Neural progenitor cell (in vitro differentiated cells): ENCODE results near the gene TP73. TPM values are rescaled to one million over a fixed set of nuclear protein-coding genes. Genes with fewer than 3 reads are reported as not detected.
A peak's percentile ranks its signal among the peaks of the same experiment; 100 is the strongest.
"Not testable (repeated sequence)": the region's sequence is repeated elsewhere in the genome, so short reads cannot be mapped to it uniquely, and the experiment has no call there.

ENCODE experiments used
- DNase-seq: peaks from one replicate; pipeline ENCODE4 v3.0.0-alpha.2; 2016; ENCODE audit warnings: low spot score
- H2AFZ ChIP-seq: fragments of 200-600 bp; sonication (generic); replicated peaks from 2 replicates; pipeline ENCODE4 v1.6.1; 2016; ENCODE audit warnings: antibody characterized with exemption
- H3F3A ChIP-seq: fragments of 200-600 bp; sonication (generic); 2 replicates; pipeline ENCODE4 v1.6.1; 2016; ENCODE audit warnings: antibody characterized with exemption, low read depth
- H3K27ac ChIP-seq: fragments of 200-600 bp; sonication (generic); 2 replicates; pipeline ENCODE4 v1.5.1; 2016; ENCODE audit warnings: mild to moderate bottlenecking
- H3K27me3 ChIP-seq: fragments of 200-600 bp; sonication (generic); 2 replicates; pipeline ENCODE4 v1.6.1; 2016; ENCODE audit warnings: mild to moderate bottlenecking, moderate library complexity
- H3K36me3 ChIP-seq: fragments of 200-600 bp; sonication (generic); 2 replicates; pipeline ENCODE4 v1.5.1; 2016
- H3K4me1 ChIP-seq: fragments of 200-600 bp; sonication (generic); 2 replicates; pipeline ENCODE4 v1.6.1; 2016; ENCODE audit warnings: mixed run types
- H3K4me2 ChIP-seq: fragments of 200-600 bp; sonication (generic); 2 replicates; pipeline ENCODE4 v1.6.1; 2016
- H3K4me3 ChIP-seq: fragments of 200-600 bp; sonication (generic); 2 replicates; pipeline ENCODE4 v1.5.1; 2016
- H3K79me2 ChIP-seq: fragments of 200-600 bp; sonication (generic); 2 replicates; pipeline ENCODE4 v1.6.1; 2016; ENCODE audit warnings: low read depth
- H3K9ac ChIP-seq: fragments of 200-600 bp; sonication (generic); 2 replicates; pipeline ENCODE4 v1.6.1; 2016
- H3K9me3 ChIP-seq: fragments of 200-600 bp; sonication (generic); 2 replicates; pipeline ENCODE4 v1.5.1; 2016; ENCODE audit warnings: low read depth
- H4K20me1 ChIP-seq: fragments of 200-600 bp; sonication (generic); 2 replicates; pipeline ENCODE4 v1.6.1; 2016; ENCODE audit warnings: low read depth
- H3K27ac Mint-ChIP-seq: 3 replicates; pipeline ENCODE4 v1.8.0; 2021; ENCODE audit warnings: mixed read lengths
- H3K27me3 Mint-ChIP-seq: 2 replicates; pipeline ENCODE4 v1.8.0; 2022; ENCODE audit warnings: low read depth, mild to moderate bottlenecking, inconsistent platforms, moderate library complexity, mixed read lengths; ENCODE audit not compliant: insufficient read depth
- H3K36me3 Mint-ChIP-seq: 3 replicates; pipeline ENCODE4 v1.8.0; 2021; ENCODE audit warnings: mixed read lengths
- H3K4me1 Mint-ChIP-seq: 3 replicates; pipeline ENCODE4 v1.8.0; 2021; ENCODE audit warnings: mixed read lengths
- H3K4me3 Mint-ChIP-seq: 3 replicates; pipeline ENCODE4 v1.8.0; 2021; ENCODE audit warnings: mild to moderate bottlenecking, moderate library complexity, mixed read lengths
- H3K9me3 Mint-ChIP-seq: 3 replicates; pipeline ENCODE4 v1.8.0; 2020; ENCODE audit warnings: mixed read lengths
- EZH2 ChIP-seq: fragments of 200-600 bp; sonication (generic); IDR thresholded peaks from 2 replicates; pipeline ENCODE4 v1.6.1; 2017; ENCODE audit warnings: antibody characterized with exemption, mild to moderate bottlenecking, moderate library complexity
- EZH2phosphoT487 ChIP-seq: fragments of 200-600 bp; sonication (generic); IDR thresholded peaks from 2 replicates; pipeline ENCODE4 v1.6.1; 2017; ENCODE audit warnings: antibody characterized with exemption
- total RNA-seq: library from RNA; depleted of rRNA; stranded (reverse); fragments of >200 nt; gene quantifications from 2 replicates; pipeline ENCODE4 v1.2.3, GENCODE V29; 2015; ENCODE audit warnings: low replicate concordance
- TF ChIP-seq, protein P1 (sequence below): fragments of 200-600 bp; sonication (generic); IDR thresholded peaks from 2 replicates; pipeline ENCODE4 v1.5.1; 2017; ENCODE audit warnings: antibody characterized with exemption, mild to moderate bottlenecking

TP73 gene
- total RNA-seq, 1 donor from 2014 or later, result not detected

- no peaks in the 10 kb centered on the region for H3K9me3 Mint-ChIP-seq
- no peak overlapping the region for H3K4me3 Mint-ChIP-seq
- Histone ChIP-seq H3K9me3 (no peaks in the 10 kb centered on the region), H3K4me2 (no peak overlapping the region), H3K4me3 (no peak overlapping the region), H3K27me3 (peaks cover 10% of the 10 kb centered on the region), H4K20me1 (peaks cover 15% of the 10 kb centered on the region), H3K27ac (no peak overlapping the region), H3K4me1 (no peaks in the 10 kb centered on the region), H3F3A (no peaks in the 10 kb centered on the region), H3K9ac (no peak overlapping the region), H2AFZ (no peak overlapping the region), H3K79me2 (no peaks in the 10 kb centered on the region), H3K36me3 (no peaks in the 10 kb centered on the region)
- H3K27ac Mint-ChIP-seq, result no peak overlapping the region
- peaks cover 11% of the 10 kb centered on the region for H3K4me1 Mint-ChIP-seq
- H3K36me3 Mint-ChIP-seq, result no peaks in the 10 kb centered on the region
- TF ChIP-seq, protein P1, sequence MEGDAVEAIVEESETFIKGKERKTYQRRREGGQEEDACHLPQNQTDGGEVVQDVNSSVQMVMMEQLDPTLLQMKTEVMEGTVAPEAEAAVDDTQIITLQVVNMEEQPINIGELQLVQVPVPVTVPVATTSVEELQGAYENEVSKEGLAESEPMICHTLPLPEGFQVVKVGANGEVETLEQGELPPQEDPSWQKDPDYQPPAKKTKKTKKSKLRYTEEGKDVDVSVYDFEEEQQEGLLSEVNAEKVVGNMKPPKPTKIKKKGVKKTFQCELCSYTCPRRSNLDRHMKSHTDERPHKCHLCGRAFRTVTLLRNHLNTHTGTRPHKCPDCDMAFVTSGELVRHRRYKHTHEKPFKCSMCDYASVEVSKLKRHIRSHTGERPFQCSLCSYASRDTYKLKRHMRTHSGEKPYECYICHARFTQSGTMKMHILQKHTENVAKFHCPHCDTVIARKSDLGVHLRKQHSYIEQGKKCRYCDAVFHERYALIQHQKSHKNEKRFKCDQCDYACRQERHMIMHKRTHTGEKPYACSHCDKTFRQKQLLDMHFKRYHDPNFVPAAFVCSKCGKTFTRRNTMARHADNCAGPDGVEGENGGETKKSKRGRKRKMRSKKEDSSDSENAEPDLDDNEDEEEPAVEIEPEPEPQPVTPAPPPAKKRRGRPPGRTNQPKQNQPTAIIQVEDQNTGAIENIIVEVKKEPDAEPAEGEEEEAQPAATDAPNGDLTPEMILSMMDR, result no peak
- TF ChIP-seq EZH2, result no peak
- TF ChIP-seq EZH2phosphoT487, result no peak
- no peak for DNase-seq
- H3K27me3 Mint-ChIP-seq, result peaks cover 5% of the 10 kb centered on the region
These were observed 69.7 kb downstream of the TP73 start for GRCh38 chr1:3721955-3722465.

DNA sequence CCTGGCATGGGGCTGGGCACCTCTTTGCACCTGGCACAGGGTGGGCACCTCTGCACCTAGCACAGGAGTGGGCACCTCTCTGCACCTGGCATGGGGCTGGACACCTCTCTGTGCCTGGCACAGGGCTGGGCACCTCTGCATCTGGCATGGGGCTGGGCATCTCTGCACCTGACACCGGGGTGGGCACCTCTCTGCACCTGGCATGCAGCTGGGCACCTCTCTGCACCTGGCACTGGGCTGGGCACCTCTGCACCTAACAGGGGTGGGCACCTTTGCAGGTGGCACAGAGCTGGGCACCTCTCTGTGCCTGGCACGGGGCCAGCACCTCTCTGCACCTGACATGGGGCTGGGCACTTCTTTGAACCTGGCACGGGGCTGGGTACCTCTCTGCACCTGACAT is 70.5 kb downstream of the TP73 start:
- Mint-ChIP-seq H3K27ac (no peak overlapping the region), H3K27me3 (peaks cover 5% of the 10 kb centered on the region), H3K4me1 (peaks cover 11% of the 10 kb centered on the region), H3K9me3 (no peaks in the 10 kb centered on the region), H3K4me3 (no peak overlapping the region), H3K36me3 (no peaks in the 10 kb centered on the region)
- Histone ChIP-seq H2AFZ (no peak overlapping the region), H3K27ac (no peak overlapping the region), H3K9ac (no peak overlapping the region), H3K9me3 (no peaks in the 10 kb centered on the region), H4K20me1 (peaks cover 6% of the 10 kb centered on the region), H3K27me3 (peaks cover 15% of the 10 kb centered on the region), H3F3A (no peaks in the 10 kb centered on the region), H3K36me3 (no peaks in the 10 kb centered on the region), H3K4me1 (no peaks in the 10 kb centered on the region), H3K79me2 (no peaks in the 10 kb centered on the region), H3K4me3 (no peak overlapping the region), H3K4me2 (no peak overlapping the region)
- TF ChIP-seq EZH2phosphoT487 (no peak), EZH2 (no peak)
- TF ChIP-seq, protein P1, result no peak
- no peak for DNase-seq

DNA sequence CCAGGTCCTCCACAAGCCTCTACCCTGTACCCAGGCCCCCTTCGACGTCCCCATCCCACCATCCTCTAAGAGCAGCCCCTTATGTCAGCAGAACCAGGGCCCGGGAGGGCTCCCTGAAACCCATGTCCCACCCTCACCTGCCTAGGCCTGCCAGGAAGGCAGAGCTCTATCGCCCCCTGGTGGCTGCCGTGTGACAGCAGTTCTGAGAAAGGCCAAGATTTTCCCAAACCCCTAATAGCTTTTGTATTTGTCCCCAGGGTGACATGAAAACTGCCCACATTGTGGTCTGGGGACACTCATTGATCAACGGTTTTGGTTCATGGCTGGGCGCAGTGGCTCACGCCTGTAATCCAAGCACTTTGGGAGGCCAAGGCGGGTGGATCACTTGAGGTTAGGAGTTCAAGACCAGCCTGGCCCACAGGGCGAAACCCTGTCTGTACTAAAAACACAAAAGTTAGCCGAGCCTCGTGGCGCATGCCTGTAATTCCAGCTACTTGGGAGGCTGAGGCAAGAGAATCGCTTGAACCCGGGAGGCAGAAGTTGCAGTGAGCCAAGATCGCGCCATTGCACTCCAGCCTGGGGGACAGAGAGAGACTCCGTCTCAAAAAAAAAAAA is 72.2 kb downstream of the TP73 start:
- peaks cover 11% of the 10 kb centered on the region for H3K27me3 ChIP-seq
- not testable (repeated sequence) for H3F3A ChIP-seq, H3K9ac ChIP-seq, H4K20me1 ChIP-seq, H3K9me3 Mint-ChIP-seq, H3K27ac ChIP-seq, H3K4me1 ChIP-seq, H3K9me3 ChIP-seq, H3K79me2 ChIP-seq, H3K36me3 Mint-ChIP-seq, H3K4me1 Mint-ChIP-seq, H2AFZ ChIP-seq, H3K36me3 ChIP-seq, H3K27me3 Mint-ChIP-seq, H3K27ac Mint-ChIP-seq, H3K4me3 ChIP-seq, H3K4me2 ChIP-seq
- TF ChIP-seq, protein P1, result peak; percentile 99
- H3K4me3 Mint-ChIP-seq, result peak overlapping the region; percentile 33
- peak; percentile 91 for DNase-seq
